Neural cell (in vitro differentiated cells): Measurements from ENCODE around the gene EPB41L5. TPM values are rescaled to one million over a fixed set of nuclear protein-coding genes. Genes with fewer than 3 reads are reported as not detected.

Experiments used
- H2AFZ ChIP-seq: fragments of 200-600, 300-800 bp; sonication (generic), shearing (Covaris generic); 2 replicates; pipeline ENCODE4 v1.6.0; 2014; ENCODE audit warnings: low read depth, mild to moderate bottlenecking, antibody characterized with exemption, low read length, moderate library complexity
- H3F3A ChIP-seq: fragments of 200-600 bp; shearing (Covaris generic); 2 replicates; pipeline ENCODE4 v1.6.1; 2016; ENCODE audit warnings: mild to moderate bottlenecking, moderate library complexity, mixed read lengths, antibody characterized with exemption, low read length; ENCODE audit not compliant: insufficient read depth, poor library complexity, severe bottlenecking
- H3K27ac ChIP-seq: fragments of 200-600, 300-800 bp; sonication (generic), shearing (Covaris generic); 2 replicates; pipeline ENCODE4 v1.5.1; 2014; ENCODE audit warnings: mild to moderate bottlenecking, low read length, moderate library complexity
- H3K27me3 ChIP-seq: fragments of 300-800, 200-600 bp; sonication (generic), shearing (Covaris generic); 2 replicates; pipeline ENCODE4 v1.6.0; 2014; ENCODE audit warnings: mild to moderate bottlenecking, low read depth, low read length, moderate library complexity; ENCODE audit not compliant: insufficient read depth
- H3K36me3 ChIP-seq: fragments of 300-800, 200-600 bp; sonication (generic), shearing (Covaris generic); 2 replicates; pipeline ENCODE4 v1.5.1; 2014; ENCODE audit warnings: mild to moderate bottlenecking, antibody characterized with exemption, low read length, moderate library complexity; ENCODE audit not compliant: insufficient read depth
- H3K4me2 ChIP-seq: fragments of 300-800, 200-600 bp; sonication (generic), shearing (Covaris generic); 2 replicates; pipeline ENCODE4 v1.6.0; 2014; ENCODE audit warnings: mild to moderate bottlenecking, low read length
- H3K4me3 ChIP-seq: fragments of 300-800, 200-600 bp; sonication (generic), shearing (Covaris generic); 2 replicates; pipeline ENCODE4 v1.5.1; 2014; ENCODE audit warnings: mild to moderate bottlenecking, low read length, moderate library complexity
- H3K79me2 ChIP-seq: fragments of 200-600 bp; shearing (Covaris generic); replicated peaks from 2 replicates; pipeline ENCODE4 v1.6.0; 2014; ENCODE audit warnings: mild to moderate bottlenecking, low read length, moderate library complexity; ENCODE audit not compliant: insufficient read depth
- H3K9ac ChIP-seq: fragments of 300-800, 200-600 bp; sonication (generic), shearing (Covaris generic); 2 replicates; pipeline ENCODE4 v1.6.1; 2016; ENCODE audit warnings: mild to moderate bottlenecking, low read length, mixed read lengths
- H3K9me2 ChIP-seq: fragments of 200-600 bp; shearing (Covaris generic); 2 replicates; pipeline ENCODE4 v1.6.1; 2016; ENCODE audit warnings: mild to moderate bottlenecking, low read length, mixed read lengths; ENCODE audit not compliant: insufficient read depth
- H3K9me3 ChIP-seq: fragments of 200-600, 300-800 bp; sonication (generic), shearing (Covaris generic); 2 replicates; pipeline ENCODE4 v1.6.1; 2016; ENCODE audit warnings: mild to moderate bottlenecking, mixed run types, low read length, moderate library complexity, mixed read lengths
- H4K20me1 ChIP-seq: fragments of 200-600 bp; shearing (Covaris generic); 2 replicates; pipeline ENCODE4 v1.6.1; 2016; ENCODE audit warnings: mild to moderate bottlenecking, mixed run types; ENCODE audit not compliant: insufficient read depth
- CTCF ChIP-seq: fragments of 450-650 bp; IDR thresholded peaks from 2 replicates; pipeline ENCODE4 v1.5.1; 2014; ENCODE audit warnings: antibody characterized with exemption, mild to moderate bottlenecking, moderate library complexity; ENCODE audit not compliant: poor library complexity, severe bottlenecking
- EP300 ChIP-seq: fragments of 450-650 bp; conservative IDR thresholded peaks from 2 replicates; pipeline ENCODE4 v1.6.1; 2014; ENCODE audit warnings: antibody characterized with exemption, mild to moderate bottlenecking, moderate library complexity; ENCODE audit not compliant: poor library complexity, severe bottlenecking
- EZH2 ChIP-seq: fragments of 200-600, 300-800 bp; shearing (Covaris generic), sonication (generic); IDR thresholded peaks from 2 replicates; pipeline ENCODE4 v1.6.1; 2014; ENCODE audit warnings: antibody characterized with exemption, low read length, borderline replicate concordance, mild to moderate bottlenecking; ENCODE audit not compliant: insufficient read depth, poor library complexity, severe bottlenecking
- MXI1 ChIP-seq: fragments of 450-650 bp; conservative IDR thresholded peaks from 2 replicates; pipeline ENCODE4 v1.6.1; 2014; ENCODE audit warnings: antibody characterized with exemption, mild to moderate bottlenecking; ENCODE audit not compliant: poor library complexity, severe bottlenecking
- POLR2AphosphoS5 ChIP-seq: IDR thresholded peaks from 2 replicates; pipeline ENCODE4 v1.6.1; 2012
- RAD21 ChIP-seq: fragments of 450-650 bp; conservative IDR thresholded peaks from 2 replicates; pipeline ENCODE4 v1.6.1; 2014; ENCODE audit warnings: antibody characterized with exemption, mild to moderate bottlenecking, moderate library complexity
- REST ChIP-seq: IDR thresholded peaks from 2 replicates; pipeline ENCODE4 v1.6.1; 2012; ENCODE audit warnings: borderline replicate concordance
- SMC3 ChIP-seq: fragments of 450-650 bp; conservative IDR thresholded peaks from 2 replicates; pipeline ENCODE4 v1.6.1; 2014; ENCODE audit warnings: antibody characterized with exemption, mild to moderate bottlenecking, moderate library complexity; ENCODE audit not compliant: poor library complexity
- TAF1 ChIP-seq: IDR thresholded peaks from 2 replicates; pipeline ENCODE4 v1.6.1; 2012; ENCODE audit warnings: low read depth
- polyA plus RNA-seq: library from polyadenylated mRNA; depleted of rRNA; stranded (reverse); fragments of >200 nt; gene quantifications from 2 replicates; pipeline ENCODE4 v1.2.3, GENCODE V29; 2014

The EPB41L5 gene
- polyA plus RNA-seq, 1 donor from 2014 or later, result 32.9 TPM

- Histone ChIP-seq H3K4me3 (no peak overlapping the region), H2AFZ (no peak overlapping the region), H3K9me2 (no peaks in the 10 kb centered on the region), H3K9ac (no peak overlapping the region), H4K20me1 (no peaks in the 10 kb centered on the region), H3K79me2 (no peaks in the 10 kb centered on the region), H3F3A (no peaks in the 10 kb centered on the region), H3K27me3 (no peaks in the 10 kb centered on the region), H3K36me3 (peaks cover 3% of the 10 kb centered on the region), H3K4me2 (no peak overlapping the region), H3K9me3 (no peaks in the 10 kb centered on the region), H3K27ac (no peak overlapping the region)
- TF ChIP-seq EZH2 (no peak), REST (no peak)
These were observed 97.6 kb downstream of the EPB41L5 start for GRCh38 chr2:120110507-120110906.

- Histone ChIP-seq H3K36me3 (peaks cover 3% of the 10 kb centered on the region), H3K27me3 (no peaks in the 10 kb centered on the region), H3K4me2 (no peak overlapping the region), H2AFZ (no peak overlapping the region), H3K79me2 (no peaks in the 10 kb centered on the region), H3K9me2 (no peaks in the 10 kb centered on the region), H4K20me1 (no peaks in the 10 kb centered on the region), H3K27ac (no peak overlapping the region), H3K9ac (no peak overlapping the region), H3K9me3 (no peaks in the 10 kb centered on the region), H3F3A (no peaks in the 10 kb centered on the region), H3K4me3 (no peak overlapping the region)
- TF ChIP-seq REST (no peak), TAF1 (no peak), POLR2AphosphoS5 (no peak), EP300 (no peak), MXI1 (no peak), RAD21 (no peak), SMC3 (no peak), EZH2 (no peak), CTCF (no peak)
These were observed 98.3 kb downstream of the EPB41L5 start for GRCh38 chr2:120111193-120111592.
